K562 (cell line): Measurements from ENCODE around the gene ANKRD44. TPM values are rescaled to one million over a fixed set of nuclear protein-coding genes. Genes with fewer than 3 reads are reported as not detected.

Source experiments
- ATAC-seq: fragments of 200-7000 bp; cut with Tn5 transposase; 3 replicates; pipeline ENCODE4 v1.9.1; 2020; ENCODE audit warnings: moderate library complexity
- BruUV-seq: library from RNA; stranded (reverse); fragments of 400-500 nt; replicated peaks from 2 replicates; lab custom pipeline; 2021; lab: Mats Ljungman, UMichigan
- CTCF ChIA-PET: fragments of 300-600 bp; formaldehyde crosslinking; extraction: SDS; loops from one replicate; lab custom pipeline; 2021; ENCODE audit warnings: low intra/inter-chr PET ratio; lab: Yijun Ruan, JAX
- POLR2A ChIA-PET: fragments of 300-600, 350-650 bp; sonication (Branson Sonifier 250); formaldehyde crosslinking; extraction: SDS; loops from one replicate; lab custom pipeline; 2021; ENCODE audit warnings: antibody characterized with exemption, inconsistent platforms; lab: Yijun Ruan, JAX
- DNase-seq, 4 experiments: peaks; one replicate each; pipeline versions ENCODE4 v3.0.0 to v3.0.0-alpha.2; 2011 to 2018; ENCODE audit warnings: low spot score in 3 of 4, mixed read lengths in 3 of 4; ENCODE audit errors: extremely low read depth in 1 of 4
- FAIRE-seq: peaks from 2 replicates; lab custom pipeline; 2011; peaks lifted over from hg19 to GRCh38; lab: Jason Lieb, UNC
- H2AFZ ChIP-seq: 2 replicates; pipeline ENCODE4 v1.6.0; 2011; ENCODE audit warnings: low read depth, low read length, control low read depth, inconsistent platforms
- H3K27ac ChIP-seq: fragments of 200-600 bp; 3 replicates; pipeline ENCODE4 v1.8.0; 2011; ENCODE audit warnings: low read depth, mild to moderate bottlenecking, control low read depth, inconsistent platforms, low read length, moderate library complexity, mixed read lengths; ENCODE audit errors: extremely low read depth
- H3K27me3 ChIP-seq, 2 experiments: fragments of 300-600 bp in 1 of 2; 2 replicates in 1 of 2; 3 replicates in 1 of 2; pipeline versions ENCODE4 v1.6.0 to v1.8.0; 2011; ENCODE audit warnings: inconsistent platforms in 2 of 2, low read length in 2 of 2, mild to moderate bottlenecking in 1 of 2, mixed read lengths in 1 of 2, moderate library complexity in 1 of 2; ENCODE audit not compliant: control insufficient read depth in 2 of 2, insufficient read depth in 2 of 2
- H3K36me3 ChIP-seq: fragments of 300-600 bp; 3 replicates; pipeline ENCODE4 v1.8.0; 2011; ENCODE audit warnings: mild to moderate bottlenecking, low read length, inconsistent platforms; ENCODE audit not compliant: control insufficient read depth, insufficient read depth
- H3K4me1 ChIP-seq, 2 experiments: fragments of 200-600 bp in 1 of 2; replicated peaks in 1 of 2; 2 replicates in 1 of 2; 3 replicates in 1 of 2; pipeline versions ENCODE4 v1.5.1 to v1.8.0; 2011; ENCODE audit warnings: inconsistent platforms in 2 of 2, low read length in 2 of 2, mild to moderate bottlenecking in 1 of 2, mixed read lengths in 1 of 2, moderate library complexity in 1 of 2; ENCODE audit not compliant: control insufficient read depth in 2 of 2, insufficient read depth in 2 of 2
- H3K4me2 ChIP-seq: 2 replicates; pipeline ENCODE4 v1.6.1; 2011; ENCODE audit warnings: low read length, control low read depth, inconsistent platforms, mixed read lengths; ENCODE audit not compliant: insufficient read depth
- H3K4me3 ChIP-seq: fragments of 200-600 bp; sonication (generic), shearing (Covaris generic); 2 replicates; pipeline ENCODE4 v1.5.1; 2016; ENCODE audit warnings: control low read depth, inconsistent platforms
- H3K79me2 ChIP-seq: fragments of 200-600 bp; 3 replicates; pipeline ENCODE4 v1.8.0; 2011; ENCODE audit warnings: low read length, inconsistent platforms; ENCODE audit not compliant: control insufficient read depth, insufficient read depth
- H3K9ac ChIP-seq, 2 experiments: 2 replicates each; pipeline versions ENCODE4 v1.6.0 to v1.6.1; 2011; ENCODE audit warnings: low read depth in 2 of 2, low read length in 2 of 2, control low read depth in 1 of 2, inconsistent platforms in 1 of 2, mild to moderate bottlenecking in 1 of 2, mixed read lengths in 1 of 2; ENCODE audit not compliant: insufficient read depth in 1 of 2
- H3K9me1 ChIP-seq: one replicate; pipeline ENCODE4 v1.6.0; 2011; ENCODE audit warnings: inconsistent platforms, mild to moderate bottlenecking, low read length, moderate library complexity; ENCODE audit not compliant: control insufficient read depth, insufficient read depth
- H3K9me3 ChIP-seq: replicated peaks from 2 replicates; pipeline ENCODE4 v1.5.1; 2011; ENCODE audit warnings: low read depth, low read length, inconsistent platforms; ENCODE audit not compliant: control insufficient read depth, insufficient read depth
- H4K20me1 ChIP-seq: replicated peaks from 2 replicates; pipeline ENCODE4 v1.6.1; 2011; ENCODE audit warnings: low read length, inconsistent platforms, mixed read lengths; ENCODE audit not compliant: control insufficient read depth, insufficient read depth
- BRF1 ChIP-seq: IDR thresholded peaks from 3 replicates; pipeline ENCODE4 v1.6.1; 2011; ENCODE audit warnings: borderline replicate concordance, mild to moderate bottlenecking; ENCODE audit not compliant: insufficient read length; ENCODE audit errors: extremely low read depth
- CC2D1A ChIP-seq: fragments of 450-650 bp; IDR thresholded peaks from 2 replicates; pipeline ENCODE4 v1.6.1; 2017; ENCODE audit warnings: mild to moderate bottlenecking
- HMGN3 ChIP-seq: IDR thresholded peaks from 2 replicates; pipeline ENCODE4 v1.6.1; 2011; ENCODE audit warnings: borderline replicate concordance, low read depth, mild to moderate bottlenecking, mixed read lengths, low read length; ENCODE audit not compliant: insufficient read length; ENCODE audit errors: extremely low read depth
- JUNB ChIP-seq: fragments of 450-650 bp; formaldehyde crosslinking; conservative IDR thresholded peaks from 2 replicates; pipeline ENCODE4 v1.4.0; 2020; ENCODE audit warnings: mild to moderate bottlenecking
- ZNF174 ChIP-seq: fragments of 250-450 bp; sonication (Bioruptor Pico); IDR thresholded peaks from 2 replicates; pipeline ENCODE4 v1.4.0; 2020; ENCODE audit warnings: mild to moderate bottlenecking
- WGBS: fragments of 100-300 bp; shearing (Covaris generic); methylation state at CpG from one replicate; pipeline ENCODE4 v1.1.6; 2016; ENCODE audit warnings: low coverage, mixed read lengths; ENCODE audit not compliant: insufficient coverage; ENCODE audit errors: missing lambda C conversion rate; 5-methylcytosine and 5-hydroxymethylcytosine counted together
- in situ Hi-C: fragments of 300-500 bp; cut with MboI; formaldehyde crosslinking; loops from 4 replicates; pipeline ENCODE4 v1.15.0; 2018; ENCODE audit warnings: inconsistent platforms, mixed read lengths
- intact Hi-C: fragments of 100-400 bp; cut with micrococcal nuclease; formaldehyde crosslinking; loops from 2 replicates; pipeline ENCODE4 v1.14.2; 2022
- polyA plus RNA-seq, 8 experiments: library from polyadenylated mRNA; depleted of rRNA in 4 of 8; stranded (reverse) in 5 of 8; unstranded in 3 of 8; fragments of >200 nt; fragmentation: Nextera tagmentation in 2 of 8; fragmentation: Illumina TruSeq in 1 of 8; extraction: Ambion mirVana in 2 of 8; extraction: Trizol in 1 of 8; gene quantifications; 2 replicates each; pipeline versions ENCODE4 v1.2.1 to v1.2.3, GENCODE V29; 2011 to 2014; ENCODE audit warnings: inconsistent platforms in 1 of 8, missing spikeins in 1 of 8
- total RNA-seq, 7 experiments: library from RNA; depleted of rRNA in 6 of 7; stranded (reverse); fragments of >200 nt in 6 of 7; fragmentation: Illumina TruSeq in 2 of 7; extraction: Trizol in 2 of 7; gene quantifications; 2 replicates each; pipeline versions ENCODE4 v1.2.1 to v1.2.3, GENCODE V29; 2011 to 2021; ENCODE audit warnings: low replicate concordance in 1 of 7
- TF ChIP-seq, protein P1 (sequence below): sonication (generic); formaldehyde crosslinking; IDR thresholded peaks from 2 replicates; pipeline ENCODE4 v1.8.1; 2023; ENCODE audit warnings: mild to moderate bottlenecking, missing genetic modification reagents, moderate library complexity
- TF ChIP-seq, protein P2 (sequence below): fragments of 250-450 bp; sonication (Bioruptor Pico); IDR thresholded peaks from 2 replicates; pipeline ENCODE4 v1.5.0; 2021
- TF ChIP-seq, protein P3 (sequence below): fragments of 450-650 bp; formaldehyde crosslinking; IDR thresholded peaks from 2 replicates; pipeline ENCODE4 v1.4.0; 2020; ENCODE audit warnings: mild to moderate bottlenecking, moderate library complexity

Gene ANKRD44
- total and polyA plus RNA-seq, 9 of the 15 experiments (the other 6 are each of a cell fraction or from before 2014, with no cell fraction given): 0.03 to 0.64 (median 0.07) TPM; not detected in 3

DNA sequence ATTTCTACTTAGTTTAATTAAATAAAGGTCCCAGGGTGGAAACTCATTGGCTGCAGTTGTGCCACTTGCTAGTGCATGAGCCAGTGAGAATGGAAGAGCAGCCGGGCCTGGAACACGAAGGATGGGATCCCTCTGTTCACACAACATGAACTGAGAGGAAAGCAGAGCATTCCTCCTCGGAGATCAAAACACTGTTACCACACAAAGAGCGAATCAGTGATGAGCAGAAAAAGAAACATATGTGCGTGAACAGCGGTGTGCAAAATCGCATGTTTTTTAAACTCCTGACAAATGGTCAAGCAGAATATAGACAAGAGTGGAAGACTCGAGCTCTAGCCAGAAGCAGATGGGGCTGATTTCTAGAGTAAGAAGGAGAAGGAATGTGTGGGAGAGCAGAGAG lies 28.4 kb upstream of the ANKRD44 start:
- no peaks in the 10 kb centered on the region for H3K9me3 ChIP-seq
- ATAC-seq (no peak), DNase-seq (no peak), FAIRE-seq (no peak)
- no peaks in the 10 kb centered on the region for H3K36me3 ChIP-seq
- in situ Hi-C loops: no loop called here
- H2AFZ ChIP-seq: no peak overlapping the region
- intact Hi-C loops: no loop called here
- H3K27me3 ChIP-seq: peaks cover 0 to 3% of the 10 kb centered on the region in 2 experiments; a peak in 1 of 5 replicates
- no peak for TF ChIP-seq JUNB
- TF ChIP-seq ZNF174 (CRISPR knock-in tag): no peak
- no peak for TF ChIP-seq HMGN3
- no peak for TF ChIP-seq BRF1
- no peak overlapping the region for H3K4me2 ChIP-seq
- H3K4me1 ChIP-seq: no peaks in the 10 kb centered on the region
- no peak overlapping the region for H3K27ac ChIP-seq
- H4K20me1 ChIP-seq: no peaks in the 10 kb centered on the region
- ChIA-PET POLR2A (no interaction called here), CTCF (no interaction called here)
- no peak overlapping the region for H3K4me3 ChIP-seq
- WGBS: 4% methylated on average over 8 of the region's 8 CpGs
- H3K9ac ChIP-seq: no peak overlapping the region
- no peaks in the 10 kb centered on the region for H3K9me1 ChIP-seq
- H3K79me2 ChIP-seq: no peaks in the 10 kb centered on the region
- no TSS peak for BruUV-seq

DNA sequence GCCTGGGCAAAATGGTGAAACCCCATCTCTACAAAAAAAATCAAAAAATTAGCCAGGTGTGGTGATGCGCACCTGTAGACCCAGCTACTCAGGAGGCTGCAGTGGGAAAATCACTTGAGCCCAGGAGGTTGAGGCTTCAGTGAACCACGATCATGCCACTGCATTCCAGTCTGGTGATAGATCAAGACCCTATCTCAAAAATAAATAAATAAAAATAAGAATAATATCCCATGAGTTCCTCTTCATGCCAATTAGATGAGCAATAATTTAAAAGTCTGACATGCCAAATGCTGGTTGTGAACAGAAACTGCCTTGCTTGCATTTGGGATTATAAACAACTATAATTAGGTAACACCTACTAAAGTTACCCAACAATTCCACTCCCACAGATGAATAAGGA lies 22.1 kb upstream of the ANKRD44 start:
- intact Hi-C loops: no loop called here
- Histone ChIP-seq H3K9ac (no peak overlapping the region), H3K4me3 (no peak overlapping the region), H3K4me1 (no peaks in the 10 kb centered on the region; a peak in 1 of 5 replicates), H3K27me3 (no peaks in the 10 kb centered on the region), H3K4me2 (no peak overlapping the region), H3K36me3 (no peaks in the 10 kb centered on the region), H4K20me1 (no peaks in the 10 kb centered on the region), H3K79me2 (no peaks in the 10 kb centered on the region), H2AFZ (no peak overlapping the region), H3K27ac (no peak overlapping the region), H3K9me3 (no peaks in the 10 kb centered on the region), H3K9me1 (no peaks in the 10 kb centered on the region)
- in situ Hi-C loops: no loop called here
- ChIA-PET POLR2A (no interaction called here), CTCF (no interaction called here)
- WGBS: 0% methylated on average over 2 of the region's 2 CpGs
- no TSS peak for BruUV-seq
- no peak for ATAC-seq
- DNase-seq: no peak
- FAIRE-seq: no peak
- TF ChIP-seq, protein P1, sequence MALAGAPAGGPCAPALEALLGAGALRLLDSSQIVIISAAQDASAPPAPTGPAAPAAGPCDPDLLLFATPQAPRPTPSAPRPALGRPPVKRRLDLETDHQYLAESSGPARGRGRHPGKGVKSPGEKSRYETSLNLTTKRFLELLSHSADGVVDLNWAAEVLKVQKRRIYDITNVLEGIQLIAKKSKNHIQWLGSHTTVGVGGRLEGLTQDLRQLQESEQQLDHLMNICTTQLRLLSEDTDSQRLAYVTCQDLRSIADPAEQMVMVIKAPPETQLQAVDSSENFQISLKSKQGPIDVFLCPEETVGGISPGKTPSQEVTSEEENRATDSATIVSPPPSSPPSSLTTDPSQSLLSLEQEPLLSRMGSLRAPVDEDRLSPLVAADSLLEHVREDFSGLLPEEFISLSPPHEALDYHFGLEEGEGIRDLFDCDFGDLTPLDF: no peak
- no peak for TF ChIP-seq CC2D1A
- TF ChIP-seq, protein P2, sequence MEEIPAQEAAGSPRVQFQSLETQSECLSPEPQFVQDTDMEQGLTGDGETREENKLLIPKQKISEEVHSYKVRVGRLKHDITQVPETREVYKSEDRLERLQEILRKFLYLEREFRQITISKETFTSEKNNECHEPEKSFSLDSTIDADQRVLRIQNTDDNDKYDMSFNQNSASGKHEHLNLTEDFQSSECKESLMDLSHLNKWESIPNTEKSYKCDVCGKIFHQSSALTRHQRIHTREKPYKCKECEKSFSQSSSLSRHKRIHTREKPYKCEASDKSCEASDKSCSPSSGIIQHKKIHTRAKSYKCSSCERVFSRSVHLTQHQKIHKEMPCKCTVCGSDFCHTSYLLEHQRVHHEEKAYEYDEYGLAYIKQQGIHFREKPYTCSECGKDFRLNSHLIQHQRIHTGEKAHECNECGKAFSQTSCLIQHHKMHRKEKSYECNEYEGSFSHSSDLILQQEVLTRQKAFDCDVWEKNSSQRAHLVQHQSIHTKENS (CRISPR knock-in tag): no peak
- TF ChIP-seq, protein P3, sequence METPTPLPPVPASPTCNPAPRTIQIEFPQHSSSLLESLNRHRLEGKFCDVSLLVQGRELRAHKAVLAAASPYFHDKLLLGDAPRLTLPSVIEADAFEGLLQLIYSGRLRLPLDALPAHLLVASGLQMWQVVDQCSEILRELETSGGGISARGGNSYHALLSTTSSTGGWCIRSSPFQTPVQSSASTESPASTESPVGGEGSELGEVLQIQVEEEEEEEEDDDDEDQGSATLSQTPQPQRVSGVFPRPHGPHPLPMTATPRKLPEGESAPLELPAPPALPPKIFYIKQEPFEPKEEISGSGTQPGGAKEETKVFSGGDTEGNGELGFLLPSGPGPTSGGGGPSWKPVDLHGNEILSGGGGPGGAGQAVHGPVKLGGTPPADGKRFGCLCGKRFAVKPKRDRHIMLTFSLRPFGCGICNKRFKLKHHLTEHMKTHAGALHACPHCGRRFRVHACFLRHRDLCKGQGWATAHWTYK: no peak
